SK-N-SH (cell line): ENCODE results near the gene SEPTIN11.

Experiments used
- CTCF ChIP-seq: fragments of 200-600 bp; sonication (generic); IDR thresholded peaks from 2 replicates; pipeline ENCODE4 v1.6.1; 2017; ENCODE audit warnings: antibody characterized with exemption, mild to moderate bottlenecking, moderate library complexity
- JUND ChIP-seq: IDR thresholded peaks from 2 replicates; pipeline ENCODE4 v1.4.0; 2012

DNA sequence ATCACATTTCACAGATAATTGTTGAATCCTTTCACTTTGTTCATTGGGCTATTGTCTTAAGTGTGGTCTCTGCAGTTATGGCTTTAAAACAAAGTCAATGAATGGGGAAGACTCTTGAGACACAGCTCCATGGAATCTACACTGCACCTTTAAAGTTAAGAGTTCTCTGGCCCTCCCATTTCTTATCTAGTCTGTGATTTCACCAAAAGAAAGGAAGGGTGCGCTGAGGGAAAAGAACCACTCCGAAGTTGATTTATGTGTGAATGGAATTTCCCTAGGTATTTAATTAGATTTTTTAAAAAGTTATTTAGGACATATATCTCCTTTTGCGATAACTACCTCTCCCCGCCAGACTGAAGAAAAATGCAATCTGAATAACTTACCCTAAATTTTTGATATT lies 2.5 kb downstream of the SEPTIN11 start:
- TF ChIP-seq CTCF (no peak), JUND (no peak)
